HPDE6-E6E7 (cell line): ENCODE data around the gene FAM240A.

Experiments used
- DNase-seq: peaks from one replicate; pipeline ENCODE4 v3.0.0; 2011; ENCODE audit warnings: missing footprints; ENCODE audit errors: extremely low spot score

The FAM240A gene

GRCh38 chr3:46662771-46663551 lies 50.6 kb downstream of the FAM240A start:
- no peak for DNase-seq

- no peak for DNase-seq
Observed at GRCh38 chr3:46663591-46664135, 51.3 kb downstream of the FAM240A start.

GRCh38 chr3:46664188-46664970 lies 52.1 kb downstream of the FAM240A start:
- no peak for DNase-seq

- no peak for DNase-seq
Observed at GRCh38 chr3:46664971-46665762, 52.8 kb downstream of the FAM240A start.

GRCh38 chr3:46665763-46666452 lies 53.6 kb downstream of the FAM240A start:
- DNase-seq: no peak

GRCh38 chr3:46666453-46666845 lies 54.1 kb downstream of the FAM240A start:
- no peak for DNase-seq

GRCh38 chr3:46667061-46667621 lies 54.8 kb downstream of the FAM240A start:
- DNase-seq: no peak

GRCh38 chr3:46667657-46668056 lies 55.3 kb downstream of the FAM240A start:
- no peak for DNase-seq

- DNase-seq: no peak
Observed at GRCh38 chr3:46668116-46668515, 55.8 kb downstream of the FAM240A start.

- no peak for DNase-seq
Observed at GRCh38 chr3:46668591-46668990, 56.3 kb downstream of the FAM240A start.

GRCh38 chr3:46669191-46669999 lies 57.1 kb downstream of the FAM240A start:
- no peak for DNase-seq

- DNase-seq: no peak
Observed at GRCh38 chr3:46670000-46670890, 57.9 kb downstream of the FAM240A start.

- DNase-seq: no peak
Observed at GRCh38 chr3:46670891-46671427, 58.6 kb downstream of the FAM240A start.

- DNase-seq: no peak
Observed at GRCh38 chr3:46671541-46672348, 59.4 kb downstream of the FAM240A start.

GRCh38 chr3:46672349-46672695 lies 60.0 kb downstream of the FAM240A start:
- DNase-seq: no peak

- no peak for DNase-seq
Observed at GRCh38 chr3:46673151-46674030, 61.1 kb downstream of the FAM240A start.
